Activated CD4-positive, alpha-beta T cell treated with anti-CD3 and anti-CD28 coated beads for 36 hours (primary cell): Measurements from ENCODE around the gene SIM2. TPM values are rescaled to one million over a fixed set of nuclear protein-coding genes. Genes with fewer than 3 reads are reported as not detected.

ENCODE experiments used
- ATAC-seq: fragments of 200-7000 bp; cut with Tn5 transposase; one replicate; pipeline ENCODE4 v1.10.0; 2021; ENCODE audit warnings: mild to moderate bottlenecking, moderate library complexity
- CTCF ChIA-PET: fragments of 350-600 bp; sonication (Branson Sonifier 250); formaldehyde crosslinking; loops from one replicate; lab custom pipeline; 2021; ENCODE audit warnings: antibody characterized with exemption; lab: Charles Lee
- POLR2A ChIA-PET: fragments of 350-600 bp; sonication (Branson Sonifier 250); formaldehyde crosslinking; loops from one replicate; lab custom pipeline; 2021; ENCODE audit warnings: antibody characterized with exemption, inconsistent platforms; lab: Charles Lee
- DNase-seq: peaks from one replicate; pipeline ENCODE4 v3.0.0-alpha.2; 2020
- H3K27ac Mint-ChIP-seq: one replicate; pipeline ENCODE4 v1.8.0; 2021; ENCODE audit warnings: mixed read lengths
- H3K27me3 Mint-ChIP-seq: one replicate; pipeline ENCODE4 v1.8.0; 2021; ENCODE audit warnings: mixed read lengths
- H3K36me3 Mint-ChIP-seq: one replicate; pipeline ENCODE4 v1.8.0; 2021; ENCODE audit warnings: low read depth, mixed read lengths
- H3K4me1 Mint-ChIP-seq: one replicate; pipeline ENCODE4 v1.8.0; 2021; ENCODE audit warnings: mixed read lengths
- H3K4me3 Mint-ChIP-seq: one replicate; pipeline ENCODE4 v1.8.0; 2021; ENCODE audit warnings: mild to moderate bottlenecking, moderate library complexity, mixed read lengths
- H3K9me3 Mint-ChIP-seq: one replicate; pipeline ENCODE4 v1.8.0; 2021; ENCODE audit warnings: low read depth, mixed read lengths
- intact Hi-C, 2 experiments: fragments of 100-400 bp; cut with DNase I in 1 of 2; cut with micrococcal nuclease in 1 of 2; formaldehyde crosslinking; loops; one replicate each; pipeline versions ENCODE4 v1.14.2 to v1.15.1; 2022 to 2024; cut with DNase I, micrococcal nuclease
- total RNA-seq, 2 experiments: library from RNA; stranded (reverse); gene quantifications; one replicate each; pipeline ENCODE4 v1.2.3, GENCODE V29; 2021

The SIM2 gene
- total RNA-seq, 2 experiments from 2014 or later, result 2.0 to 2.4 TPM

DNA sequence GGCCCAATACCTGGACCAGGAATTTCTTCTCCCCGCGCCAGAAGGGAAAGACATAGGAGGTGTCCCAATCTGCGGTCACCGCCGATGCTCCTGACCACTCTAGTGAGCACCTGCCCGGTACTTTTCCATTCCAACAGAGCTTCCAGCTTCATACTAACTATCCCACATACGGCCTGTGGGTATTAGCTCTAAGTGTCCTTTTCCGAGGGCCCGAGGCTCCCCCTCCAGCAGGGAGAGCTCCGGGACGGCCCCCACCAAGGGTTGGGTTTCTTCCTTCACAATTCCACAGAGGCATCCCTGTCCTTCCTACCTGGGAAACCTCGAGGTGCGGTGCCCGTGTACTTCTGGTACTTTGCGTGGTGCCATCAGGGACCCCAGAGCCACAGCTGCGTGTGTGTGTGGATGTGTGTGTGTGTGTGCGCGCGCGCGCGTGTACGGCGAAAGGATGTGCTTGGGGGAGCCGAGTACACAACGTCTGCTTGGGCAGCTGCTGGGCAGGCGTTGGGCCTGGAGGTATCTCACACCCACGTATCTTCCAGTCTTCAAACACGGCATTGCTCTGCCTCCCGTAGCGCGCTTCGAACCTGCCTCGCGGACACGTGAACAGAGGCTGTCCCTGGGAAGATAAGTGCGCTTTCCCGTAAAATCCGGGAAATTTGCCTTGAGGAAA lies 2.4 kb upstream of the SIM2 start:
- Mint-ChIP-seq H3K27ac (no peak overlapping the region), H3K9me3 (no peaks in the 10 kb centered on the region), H3K36me3 (no peaks in the 10 kb centered on the region), H3K4me3 (no peak overlapping the region), H3K4me1 (peaks cover 21% of the 10 kb centered on the region), H3K27me3 (peaks cover 64% of the 10 kb centered on the region)
- ATAC-seq (no peak), DNase-seq (peak; percentile 34)
- ChIA-PET CTCF (no interaction called here), POLR2A (no interaction called here)
- intact Hi-C loops, result no loop called here

DNA sequence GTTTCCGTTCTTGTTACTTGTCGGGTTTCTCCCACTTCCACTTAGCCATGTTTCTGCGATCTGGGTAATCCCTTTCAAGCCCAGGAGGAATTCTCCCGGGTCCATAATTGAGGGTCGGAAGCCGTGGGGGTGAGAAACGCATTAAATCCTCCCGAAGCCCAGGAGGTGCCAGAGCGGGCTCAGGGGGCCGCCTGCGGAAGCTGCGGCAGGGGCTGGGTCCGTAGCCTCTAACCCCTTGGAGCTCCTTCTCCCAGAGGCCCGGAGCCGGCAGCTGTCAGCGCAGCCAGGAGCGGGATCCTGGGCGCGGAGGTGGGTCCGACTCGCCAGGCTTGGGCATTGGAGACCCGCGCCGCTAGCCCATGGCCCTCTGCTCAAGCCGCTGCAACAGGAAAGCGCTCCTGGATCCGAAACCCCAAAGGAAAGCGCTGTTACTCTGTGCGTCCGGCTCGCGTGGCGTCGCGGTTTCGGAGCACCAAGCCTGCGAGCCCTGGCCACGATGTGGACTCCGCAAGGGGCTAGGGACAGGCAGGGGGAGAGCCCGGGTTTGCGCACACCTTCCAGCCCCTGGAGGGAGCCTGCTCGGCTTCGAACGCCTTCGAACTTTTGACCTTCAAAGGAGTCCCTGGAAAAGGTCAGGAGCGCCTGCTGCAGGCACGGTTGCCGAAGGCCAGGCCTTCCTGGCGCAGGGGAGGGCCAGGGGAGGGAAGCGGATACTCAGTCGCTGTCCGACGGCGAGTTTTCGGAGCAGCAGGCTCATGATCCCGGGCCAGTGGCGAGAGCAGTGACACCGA lies 1.7 kb upstream of the SIM2 start:
- Mint-ChIP-seq H3K4me3 (no peak overlapping the region), H3K9me3 (no peaks in the 10 kb centered on the region), H3K27ac (no peak overlapping the region), H3K36me3 (no peaks in the 10 kb centered on the region), H3K27me3 (peaks cover 64% of the 10 kb centered on the region), H3K4me1 (peaks cover 24% of the 10 kb centered on the region)
- ATAC-seq, result no peak
- POLR2A ChIA-PET, result no interaction called here
- DNase-seq, result no peak
- intact Hi-C loops, result no loop called here
- CTCF ChIA-PET, result no interaction called here

DNA sequence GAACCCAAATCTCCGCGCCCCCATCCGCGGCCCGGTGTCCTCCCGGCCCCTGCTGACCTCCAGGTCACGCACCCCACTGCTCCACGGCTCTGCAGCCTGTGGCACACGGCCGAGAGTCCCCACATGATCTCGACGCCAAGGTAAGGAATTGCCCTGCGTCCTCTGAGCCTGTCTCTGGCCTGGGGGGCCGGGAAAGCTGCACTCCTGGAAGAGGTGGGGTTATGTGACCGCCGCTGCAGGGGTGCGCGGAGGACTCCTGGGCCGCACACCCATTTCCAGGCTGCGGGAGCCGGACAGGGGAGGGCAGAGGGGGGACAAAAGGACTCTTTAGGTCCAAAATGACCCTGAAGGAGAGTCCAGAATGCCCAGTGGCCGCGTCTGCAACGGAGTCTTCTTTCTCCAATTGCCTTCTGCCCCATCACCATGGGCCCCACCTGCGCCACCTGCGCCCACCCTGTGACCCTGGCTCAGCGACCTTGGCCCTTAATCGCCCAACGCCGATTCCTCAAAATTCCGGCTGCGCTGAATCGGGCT lies 997 bp upstream of the SIM2 start:
- ATAC-seq (no peak), DNase-seq (no peak)
- H3K36me3 Mint-ChIP-seq, result no peaks in the 10 kb centered on the region
- H3K4me3 Mint-ChIP-seq, result no peak overlapping the region
- ChIA-PET POLR2A (no interaction called here), CTCF (no interaction called here)
- H3K27me3 Mint-ChIP-seq, result peaks cover 64% of the 10 kb centered on the region
- no peak overlapping the region for H3K27ac Mint-ChIP-seq
- peaks cover 23% of the 10 kb centered on the region for H3K4me1 Mint-ChIP-seq
- intact Hi-C loops, result no loop called here
- no peaks in the 10 kb centered on the region for H3K9me3 Mint-ChIP-seq

GRCh38 chr21:36698385-36698980 lies 432 bp upstream of the SIM2 start:
- POLR2A ChIA-PET, result no interaction called here
- Mint-ChIP-seq H3K36me3 (no peaks in the 10 kb centered on the region), H3K4me3 (no peak overlapping the region), H3K27ac (no peak overlapping the region), H3K9me3 (no peaks in the 10 kb centered on the region), H3K27me3 (peaks cover 69% of the 10 kb centered on the region), H3K4me1 (peaks cover 23% of the 10 kb centered on the region)
- DNase-seq (peak; percentile 39), ATAC-seq (no peak)
- CTCF ChIA-PET, result no interaction called here
- intact Hi-C loops, result no loop called here

- CTCF ChIA-PET, result interaction anchor here (0.7 to 1.3 kb wide), 2 partner anchors 24 to 69 kb away, joined by 3 to 4 read pairs; no protein-coding TSS in a partner anchor
- DNase-seq, result no peak
Measured at GRCh38 chr21:36699546-36700294, 805 bp downstream of the SIM2 start.

DNA sequence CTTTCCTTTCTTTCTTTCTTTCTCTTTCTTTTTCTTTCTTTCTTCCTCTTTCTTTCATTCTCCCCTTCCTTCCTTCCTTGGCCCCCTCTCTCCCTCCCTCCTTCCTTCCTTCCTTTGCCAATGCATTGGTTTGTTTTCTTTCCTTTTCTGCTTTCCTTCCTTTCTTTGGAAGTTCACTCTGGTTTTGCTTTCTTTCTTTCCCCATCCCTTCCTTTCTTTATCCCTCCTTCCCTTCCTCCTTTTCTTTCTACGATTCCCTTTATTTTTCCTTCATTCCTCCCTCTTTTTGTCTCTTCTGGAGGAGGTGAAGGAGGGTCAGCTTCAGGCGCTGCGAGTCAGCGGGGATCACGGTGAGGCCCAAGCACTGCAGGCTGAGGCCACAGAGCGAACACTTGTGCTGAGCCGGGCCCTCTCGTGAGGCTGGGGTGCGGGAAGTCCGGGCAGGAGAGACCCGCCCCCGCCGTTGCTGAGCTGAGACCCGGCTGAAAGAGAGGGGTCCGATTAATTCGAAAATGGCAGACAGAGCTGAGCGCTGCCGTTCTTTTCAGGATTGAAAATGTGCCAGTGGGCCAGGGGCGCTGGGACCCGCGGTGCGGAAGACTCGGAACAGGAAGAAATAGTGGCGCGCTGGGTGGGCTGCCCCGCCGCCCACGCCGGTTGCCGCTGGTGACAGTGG lies 1.5 kb downstream of the SIM2 start:
- Mint-ChIP-seq H3K36me3 (no peaks in the 10 kb centered on the region), H3K9me3 (no peaks in the 10 kb centered on the region), H3K27me3 (peaks cover 63% of the 10 kb centered on the region), H3K4me1 (peaks cover 29% of the 10 kb centered on the region), H3K27ac (no peak overlapping the region), H3K4me3 (peak overlapping the region; percentile 64)
- ATAC-seq (no peak), DNase-seq (no peak)
- intact Hi-C loops, result loop anchor here in 1 of 2 experiments (10.0 kb wide), 1 partner anchor 224 kb away; no protein-coding TSS in a partner anchor
- POLR2A ChIA-PET, result no interaction called here
- CTCF ChIA-PET, result interaction anchor here (1.3 kb wide), 1 partner anchor 70 kb away, joined by 4 read pairs; no protein-coding TSS in a partner anchor

More at GRCh38 chr21:36699546-36700294, 805 bp downstream of the SIM2 start:
- no peaks in the 10 kb centered on the region for H3K36me3 Mint-ChIP-seq
- POLR2A ChIA-PET, result no interaction called here
- H3K27me3 Mint-ChIP-seq, result peaks cover 64% of the 10 kb centered on the region
- intact Hi-C loops, result loop anchor here in 1 of 2 experiments (10.0 kb wide), 1 partner anchor 225 kb away; no protein-coding TSS in a partner anchor
- H3K4me3 Mint-ChIP-seq, result peak overlapping the region; percentile 64
- peaks cover 24% of the 10 kb centered on the region for H3K4me1 Mint-ChIP-seq
- H3K27ac Mint-ChIP-seq, result no peak overlapping the region
- ATAC-seq, result no peak
- H3K9me3 Mint-ChIP-seq, result no peaks in the 10 kb centered on the region

GRCh38 chr21:36700971-36701755 lies 2.2 kb downstream of the SIM2 start:
- peaks cover 36% of the 10 kb centered on the region for H3K4me1 Mint-ChIP-seq
- H3K27ac Mint-ChIP-seq, result no peak overlapping the region
- CTCF ChIA-PET, result interaction anchor here (1.3 kb wide), 1 partner anchor 70 kb away, joined by 4 read pairs; no protein-coding TSS in a partner anchor
- H3K9me3 Mint-ChIP-seq, result no peaks in the 10 kb centered on the region
- intact Hi-C loops, result loop anchor here in 1 of 2 experiments (10.0 kb wide), 1 partner anchor 224 kb away; no protein-coding TSS in a partner anchor
- no peaks in the 10 kb centered on the region for H3K36me3 Mint-ChIP-seq
- POLR2A ChIA-PET, result no interaction called here
- DNase-seq (peak; percentile 26), ATAC-seq (no peak)
- H3K27me3 Mint-ChIP-seq, result peaks cover 63% of the 10 kb centered on the region
- H3K4me3 Mint-ChIP-seq, result peak overlapping the region; percentile 64

GRCh38 chr21:36701756-36702621 lies 3.1 kb downstream of the SIM2 start:
- Mint-ChIP-seq H3K27ac (no peak overlapping the region), H3K4me3 (peak overlapping the region; percentile 59), H3K36me3 (no peaks in the 10 kb centered on the region), H3K4me1 (peaks cover 43% of the 10 kb centered on the region), H3K27me3 (peaks cover 63% of the 10 kb centered on the region), H3K9me3 (no peaks in the 10 kb centered on the region)
- DNase-seq (peak; percentile 40), ATAC-seq (peak; percentile 30)
- POLR2A ChIA-PET, result no interaction called here
- intact Hi-C loops, result loop anchor here in 1 of 2 experiments (10.0 kb wide), 1 partner anchor 223 kb away; no protein-coding TSS in a partner anchor
- CTCF ChIA-PET, result interaction anchor here (0.6 to 1.0 kb wide), 2 partner anchors 71 to 281 kb away, joined by 4 to 5 read pairs; no protein-coding TSS in a partner anchor

DNA sequence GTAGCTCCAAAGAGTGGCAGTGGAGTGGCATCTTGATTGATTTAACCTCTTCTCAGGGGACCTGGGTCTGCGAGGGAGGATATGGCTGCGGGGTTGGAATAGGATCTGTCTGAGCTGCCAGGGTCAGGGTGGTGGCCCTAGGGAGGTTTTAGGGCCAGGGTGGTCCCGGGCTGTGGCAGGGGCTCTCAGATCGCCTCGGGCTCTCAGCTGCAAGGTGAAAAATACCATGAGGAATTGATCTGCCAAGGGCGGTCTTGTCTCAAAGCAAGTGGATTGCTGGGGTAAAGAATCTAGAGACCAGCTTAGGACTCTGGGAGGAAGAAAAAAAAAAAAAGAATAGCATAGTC lies 3.7 kb downstream of the SIM2 start:
- CTCF ChIA-PET, result interaction anchor here (0.6 to 1.0 kb wide), 2 partner anchors 72 to 280 kb away, joined by 4 to 5 read pairs; no protein-coding TSS in a partner anchor
- peak overlapping the region; percentile 19 for H3K4me3 Mint-ChIP-seq

More for the DNA sequence above, 3.7 kb downstream of the SIM2 start:
- intact Hi-C loops, result loop anchor here in 1 of 2 experiments (10.0 kb wide), 1 partner anchor 222 kb away; no protein-coding TSS in a partner anchor
- H3K27me3 Mint-ChIP-seq, result peaks cover 67% of the 10 kb centered on the region
- no peaks in the 10 kb centered on the region for H3K36me3 Mint-ChIP-seq
- ATAC-seq, result no peak
- DNase-seq, result no peak
- POLR2A ChIA-PET, result no interaction called here
- no peak overlapping the region for H3K27ac Mint-ChIP-seq
- peaks cover 47% of the 10 kb centered on the region for H3K4me1 Mint-ChIP-seq
- no peaks in the 10 kb centered on the region for H3K9me3 Mint-ChIP-seq
